Mammary epithelial cell (primary cell): ENCODE data around the gene MMAB.

Source experiments
- CTCF ChIP-seq, 2 donors: IDR thresholded peaks in 1 of 2; conservative IDR thresholded peaks in 1 of 2; 2 replicates each; pipeline ENCODE4 v1.5.1; 2011 to 2012; ENCODE audit warnings: inconsistent platforms in 2 of 2, low read length in 2 of 2, mild to moderate bottlenecking in 2 of 2, control low read depth in 1 of 2, low read depth in 1 of 2; ENCODE audit not compliant: insufficient read depth in 1 of 2; ENCODE audit errors: extremely low read depth in 1 of 2
- EZH2 ChIP-seq: IDR thresholded peaks from 2 replicates; pipeline ENCODE4 v1.6.1; 2012; ENCODE audit warnings: low read length, inconsistent platforms, borderline replicate concordance

GRCh38 chr12:109535231-109535862, 38.0 kb downstream of the MMAB start:
- TF ChIP-seq CTCF (conservative IDR thresholded peaks at IDR 0.05 in 1 of 2, IDR thresholded peaks at IDR 0.05 in 1 of 2; ENCODE audit: extremely low read depth in 1 of 2, insufficient read depth in 1 of 2, low read depth in 1 of 2, low read length in 2 of 2) (no peak), EZH2 (no peak)
